ENCODE data around the gene GID8. TPM values are rescaled to one million over a fixed set of nuclear protein-coding genes. Genes with fewer than 3 reads are reported as not detected.

Gene GID8
- total and polyA plus RNA-seq, 2 of the 4 experiments (the other 2 are of a cell fraction), result 21.5 to 33.9 TPM

DNA sequence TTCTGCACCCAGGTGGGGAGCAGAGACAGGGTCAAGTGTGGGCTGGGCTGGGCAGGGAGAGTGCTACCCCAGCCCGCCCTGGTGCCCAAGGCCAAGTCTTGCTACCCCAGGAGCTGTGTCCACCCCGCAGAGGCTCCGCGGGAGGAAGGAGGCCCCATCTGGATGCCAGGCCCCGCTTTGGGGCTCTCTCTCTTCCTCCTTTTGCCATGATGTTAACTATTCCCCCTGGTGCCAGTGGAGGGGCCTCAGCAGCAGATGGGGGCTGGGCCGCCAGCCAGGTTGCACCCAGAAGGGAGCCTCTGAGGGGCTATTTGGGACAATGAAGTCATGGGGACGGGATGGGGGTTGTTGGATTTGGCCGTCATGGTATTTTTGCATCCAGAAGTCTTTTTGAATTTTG is 23.9 kb downstream of the GID8 start:
- TF ChIP-seq BHLHE40 (IDR thresholded peaks at IDR 0.05; ENCODE audit: low read depth, low read length) (no peak), SMC3 (IDR thresholded peaks at IDR 0.05; ENCODE audit: low read depth, low read length) (no peak), CEBPB (IDR thresholded peaks at IDR 0.05; ENCODE audit: low read depth, low read length) (no peak), MXI1 (IDR thresholded peaks at IDR 0.05; ENCODE audit: borderline replicate concordance, low read depth, low read length) (no peak), MAZ (IDR thresholded peaks at IDR 0.05; ENCODE audit: borderline replicate concordance, low read depth, low read length) (no peak), FOS (IDR thresholded peaks at IDR 0.05; ENCODE audit: low read depth, low read length) (no peak), MAFK (IDR thresholded peaks at IDR 0.05; ENCODE audit: low read depth, low read length) (no peak), RCOR1 (IDR thresholded peaks at IDR 0.05; ENCODE audit: insufficient replicate concordance, low read length) (no peak)
- TF ChIP-seq, protein P1, sequence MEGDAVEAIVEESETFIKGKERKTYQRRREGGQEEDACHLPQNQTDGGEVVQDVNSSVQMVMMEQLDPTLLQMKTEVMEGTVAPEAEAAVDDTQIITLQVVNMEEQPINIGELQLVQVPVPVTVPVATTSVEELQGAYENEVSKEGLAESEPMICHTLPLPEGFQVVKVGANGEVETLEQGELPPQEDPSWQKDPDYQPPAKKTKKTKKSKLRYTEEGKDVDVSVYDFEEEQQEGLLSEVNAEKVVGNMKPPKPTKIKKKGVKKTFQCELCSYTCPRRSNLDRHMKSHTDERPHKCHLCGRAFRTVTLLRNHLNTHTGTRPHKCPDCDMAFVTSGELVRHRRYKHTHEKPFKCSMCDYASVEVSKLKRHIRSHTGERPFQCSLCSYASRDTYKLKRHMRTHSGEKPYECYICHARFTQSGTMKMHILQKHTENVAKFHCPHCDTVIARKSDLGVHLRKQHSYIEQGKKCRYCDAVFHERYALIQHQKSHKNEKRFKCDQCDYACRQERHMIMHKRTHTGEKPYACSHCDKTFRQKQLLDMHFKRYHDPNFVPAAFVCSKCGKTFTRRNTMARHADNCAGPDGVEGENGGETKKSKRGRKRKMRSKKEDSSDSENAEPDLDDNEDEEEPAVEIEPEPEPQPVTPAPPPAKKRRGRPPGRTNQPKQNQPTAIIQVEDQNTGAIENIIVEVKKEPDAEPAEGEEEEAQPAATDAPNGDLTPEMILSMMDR (conservative IDR thresholded peaks at IDR 0.05; ENCODE audit: low read depth, low read length), result no peak
- TF ChIP-seq, protein P2, sequence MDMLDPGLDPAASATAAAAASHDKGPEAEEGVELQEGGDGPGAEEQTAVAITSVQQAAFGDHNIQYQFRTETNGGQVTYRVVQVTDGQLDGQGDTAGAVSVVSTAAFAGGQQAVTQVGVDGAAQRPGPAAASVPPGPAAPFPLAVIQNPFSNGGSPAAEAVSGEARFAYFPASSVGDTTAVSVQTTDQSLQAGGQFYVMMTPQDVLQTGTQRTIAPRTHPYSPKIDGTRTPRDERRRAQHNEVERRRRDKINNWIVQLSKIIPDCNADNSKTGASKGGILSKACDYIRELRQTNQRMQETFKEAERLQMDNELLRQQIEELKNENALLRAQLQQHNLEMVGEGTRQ (IDR thresholded peaks at IDR 0.05; ENCODE audit: low read depth, low read length), result no peak
- TF ChIP-seq, protein P3, sequence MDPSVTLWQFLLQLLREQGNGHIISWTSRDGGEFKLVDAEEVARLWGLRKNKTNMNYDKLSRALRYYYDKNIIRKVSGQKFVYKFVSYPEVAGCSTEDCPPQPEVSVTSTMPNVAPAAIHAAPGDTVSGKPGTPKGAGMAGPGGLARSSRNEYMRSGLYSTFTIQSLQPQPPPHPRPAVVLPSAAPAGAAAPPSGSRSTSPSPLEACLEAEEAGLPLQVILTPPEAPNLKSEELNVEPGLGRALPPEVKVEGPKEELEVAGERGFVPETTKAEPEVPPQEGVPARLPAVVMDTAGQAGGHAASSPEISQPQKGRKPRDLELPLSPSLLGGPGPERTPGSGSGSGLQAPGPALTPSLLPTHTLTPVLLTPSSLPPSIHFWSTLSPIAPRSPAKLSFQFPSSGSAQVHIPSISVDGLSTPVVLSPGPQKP (IDR thresholded peaks at IDR 0.05; ENCODE audit: borderline replicate concordance, low read depth, low read length), result no peak
- Histone ChIP-seq H3K23ac (ENCODE audit: low read depth, low read length) (no peak overlapping the region), H3K4me3 (ENCODE audit: insufficient read depth, low read depth, low read length) (no peak overlapping the region), H4K8ac (ENCODE audit: low read depth in 2 of 2, low read length in 2 of 2) (no peak overlapping the region), H4K91ac (ENCODE audit: insufficient read depth, low read depth, low read length) (no peak overlapping the region), H3K4me1 (ENCODE audit: control insufficient read depth, insufficient read depth, low read length) (no peaks in the 10 kb centered on the region), H3K27ac (ENCODE audit: insufficient read depth, low read length) (no peak overlapping the region), H3K79me1 (ENCODE audit: low read depth in 1 of 2, low read length in 2 of 2) (no peaks in the 10 kb centered on the region), H3K56ac (ENCODE audit: extremely low read depth, insufficient read depth, low read length) (no peak overlapping the region), H4K5ac (ENCODE audit: low read depth, low read length) (no peak overlapping the region), H2AK9ac (replicated peaks; ENCODE audit: low read depth, low read length, poor library complexity) (no peak overlapping the region), H2BK15ac (ENCODE audit: low read depth, low read length) (no peak overlapping the region), H2BK20ac (ENCODE audit: low read depth, low read length) (no peak overlapping the region), H4K20me1 (ENCODE audit: insufficient read depth, low read length) (no peaks in the 10 kb centered on the region), H3K9me3 (ENCODE audit: control insufficient read depth, insufficient read depth, low read length) (no peaks in the 10 kb centered on the region), H2AK5ac (ENCODE audit: low read depth, low read length) (no peak overlapping the region), H3K9me1 (ENCODE audit: insufficient read depth, low read length) (peaks cover 4% of the 10 kb centered on the region; the same call in 1 of the 2 replicates), H3K4ac (ENCODE audit: low read depth, low read length) (no peak overlapping the region), H3K4me2 (ENCODE audit: low read depth, low read length) (no peak overlapping the region), H3K36me3 (ENCODE audit: control insufficient read depth, insufficient read depth, low read length) (peaks cover 1% of the 10 kb centered on the region; the same call in 1 of the 2 replicates), H3K14ac (replicated peaks; ENCODE audit: low read depth, low read length) (no peak overlapping the region), H2BK120ac (ENCODE audit: low read depth, low read length) (no peak overlapping the region), H2BK5ac (ENCODE audit: low read depth, low read length, poor library complexity, severe bottlenecking) (no peak overlapping the region), H3K18ac (ENCODE audit: low read depth, low read length) (no peak overlapping the region), H3K27me3 (ENCODE audit: control insufficient read depth, insufficient read depth, low read length) (peaks cover 11% of the 10 kb centered on the region; the same call in 1 of the 2 replicates), H3K9ac (ENCODE audit: low read depth, low read length) (no peak overlapping the region), H2AFZ (replicated peaks; ENCODE audit: low read length, poor library complexity) (no peak overlapping the region)
- DNase-seq (no peak), ATAC-seq (ENCODE audit: low read depth) (no peak)
- ChIA-PET CTCF (no interaction called here), POLR2A (ENCODE audit: unreplicated experiment) (no interaction called here)
- dilution Hi-C loops (cut with HindIII; ENCODE audit: low sequenced_read_pairs, unreplicated experiment) (no loop called here), in situ Hi-C loops (cut with MboI; ENCODE audit: low sequenced_read_pairs) (no loop called here), intact Hi-C loops (cut with micrococcal nuclease) (no loop called here)
- 75% methylated on average over 1 of the region's 8 CpGs; no CpG with 5 or more reads in 1 of the 2 experiments for WGBS, 2 experiments (ENCODE audit: extremely low coverage in 2 of 2, insufficient read length in 1 of 2)
- BruUV-seq (replicated peaks), result no TSS peak

All from IMR-90 (cell line).